Keratinocyte (primary cell): ENCODE data around the gene FBXL22. TPM values are rescaled to one million over a fixed set of nuclear protein-coding genes. Genes with fewer than 3 reads are reported as not detected.

ENCODE experiments used
- DNase-seq: peaks from one replicate; pipeline ENCODE4 v3.0.0-alpha.2; 2011; ENCODE audit warnings: low read depth, missing footprints, low spot score
- FAIRE-seq: peaks from 2 replicates; lab custom pipeline; 2011; peaks lifted over from hg19 to GRCh38; lab: Jason Lieb, UNC
- H2AFZ ChIP-seq: 2 replicates; pipeline ENCODE4 v1.6.0; 2012; ENCODE audit warnings: low read length, control low read depth, inconsistent platforms; ENCODE audit not compliant: control insufficient read depth
- H3K27ac ChIP-seq: 2 replicates; pipeline ENCODE4 v1.5.1; 2011; ENCODE audit warnings: low read length; ENCODE audit not compliant: control insufficient read depth, insufficient read depth
- H3K27me3 ChIP-seq: 3 replicates; pipeline ENCODE4 v1.6.0; 2011; ENCODE audit warnings: low read length; ENCODE audit not compliant: control insufficient read depth, insufficient read depth; ENCODE audit errors: extremely low read depth
- H3K36me3 ChIP-seq, 2 experiments: 2 replicates in 1 of 2; 3 replicates in 1 of 2; pipeline ENCODE4 v1.5.1; 2011; ENCODE audit warnings: low read length in 2 of 2, mild to moderate bottlenecking in 1 of 2; ENCODE audit not compliant: control insufficient read depth in 2 of 2, insufficient read depth in 2 of 2; ENCODE audit errors: extremely low read depth in 1 of 2
- H3K4me1 ChIP-seq: 3 replicates; pipeline ENCODE4 v1.5.1; 2011; ENCODE audit warnings: low read length; ENCODE audit not compliant: control insufficient read depth, insufficient read depth; ENCODE audit errors: extremely low read depth
- H3K4me2 ChIP-seq: 3 replicates; pipeline ENCODE4 v1.6.0; 2011; ENCODE audit warnings: low read depth, low read length; ENCODE audit not compliant: control insufficient read depth, insufficient read depth; ENCODE audit errors: extremely low read depth
- H3K4me3 ChIP-seq, 3 experiments: fragments of 200-600 bp in 1 of 3; sonication (generic) in 1 of 3; 2 replicates in 2 of 3; 3 replicates in 1 of 3; pipeline ENCODE4 v1.5.1; 2011 to 2016; ENCODE audit warnings: low read length in 3 of 3, mild to moderate bottlenecking in 3 of 3, control low read depth in 2 of 3, inconsistent platforms in 1 of 3, low read depth in 1 of 3, mixed read lengths in 1 of 3, mixed run types in 1 of 3, moderate library complexity in 1 of 3; ENCODE audit not compliant: control insufficient read depth in 2 of 3, insufficient read depth in 2 of 3; ENCODE audit errors: extremely low read depth in 1 of 3
- H3K79me2 ChIP-seq: 2 replicates; pipeline ENCODE4 v1.6.0; 2012; ENCODE audit warnings: low read length; ENCODE audit not compliant: control insufficient read depth, insufficient read depth
- H3K9ac ChIP-seq: 3 replicates; pipeline ENCODE4 v1.6.0; 2011; ENCODE audit warnings: low read length; ENCODE audit not compliant: control insufficient read depth, insufficient read depth; ENCODE audit errors: extremely low read depth
- H3K9me1 ChIP-seq: 3 replicates; pipeline ENCODE4 v1.6.0; 2011; ENCODE audit warnings: low read length; ENCODE audit not compliant: control insufficient read depth, insufficient read depth; ENCODE audit errors: extremely low read depth
- H3K9me3 ChIP-seq: 2 replicates; pipeline ENCODE4 v1.5.1; 2012; ENCODE audit warnings: low read depth, low read length; ENCODE audit not compliant: control insufficient read depth
- H4K20me1 ChIP-seq: 3 replicates; pipeline ENCODE4 v1.6.0; 2011; ENCODE audit warnings: low read length; ENCODE audit not compliant: control insufficient read depth, insufficient read depth; ENCODE audit errors: extremely low read depth
- CTCF ChIP-seq, 3 experiments: IDR thresholded peaks in 1 of 3; conservative IDR thresholded peaks in 1 of 3; optimal IDR thresholded peaks in 1 of 3; 2 replicates in 2 of 3; 3 replicates in 1 of 3; pipeline versions ENCODE3 to v1.5.1; 2011; ENCODE audit warnings: low read length in 3 of 3, mild to moderate bottlenecking in 3 of 3, moderate library complexity in 2 of 3, control low read depth in 1 of 3, inconsistent platforms in 1 of 3; ENCODE audit not compliant: insufficient read depth in 2 of 3; ENCODE audit errors: extremely low read depth in 1 of 3
- EZH2 ChIP-seq: IDR thresholded peaks from one replicate; pipeline ENCODE4 v1.6.1; 2012; ENCODE audit warnings: inconsistent platforms, mild to moderate bottlenecking, low read length, moderate library complexity
- dilution Hi-C: fragments of 300-500 bp; cut with MboI; formaldehyde crosslinking; loops from one replicate; pipeline ENCODE4 v1.7.0; 2020; ENCODE audit warnings: low sequenced_read_pairs; ENCODE audit not compliant: extremely low pct_ligation_motif_present
- polyA plus RNA-seq, 5 experiments: library from polyadenylated mRNA; depleted of rRNA in 3 of 5; stranded (reverse) in 3 of 5; stranded (forward) in 1 of 5; unstranded in 1 of 5; fragments of >200 nt; gene quantifications; 1 replicate in 1 of 5; 2 replicates in 3 of 5; 3 replicates in 1 of 5; pipeline versions ENCODE4 v1.2.1 to v1.2.3, GENCODE V29; 2011 to 2012; ENCODE audit warnings: missing spikeins in 2 of 5, low read depth in 1 of 5, low replicate concordance in 1 of 5

The FBXL22 gene
- polyA plus RNA-seq, 1 donor (not counting 4 experiments of a cell fraction or from before 2014, with no cell fraction given) = 0.04 TPM

GRCh38 chr15:63560741-63561448, 36.3 kb upstream of the FBXL22 start:
- FAIRE-seq (no peak), DNase-seq (no peak)
- H3K9me3 ChIP-seq = no peaks in the 10 kb centered on the region
- no peak for TF ChIP-seq EZH2
- no peak for TF ChIP-seq CTCF (optimal IDR thresholded peaks at IDR 0.05 in 1 of 3, IDR thresholded peaks at IDR 0.05 in 1 of 3, conservative IDR thresholded peaks at IDR 0.05 in 1 of 3; ENCODE audit: extremely low read depth in 1 of 3, insufficient read depth in 2 of 3, low read length in 3 of 3)
- H3K79me2 ChIP-seq = no peaks in the 10 kb centered on the region
- no peak overlapping the region for H3K4me2 ChIP-seq
- H3K36me3 ChIP-seq = peaks cover 6 to 8% of the 10 kb centered on the region in 2 experiments
- no peaks in the 10 kb centered on the region for H3K4me1 ChIP-seq
- no peak overlapping the region for H3K27ac ChIP-seq
- H3K27me3 ChIP-seq = no peaks in the 10 kb centered on the region
- no peak overlapping the region for H3K4me3 ChIP-seq
- no peak overlapping the region for H2AFZ ChIP-seq
- H3K9me1 ChIP-seq = no peaks in the 10 kb centered on the region
- dilution Hi-C loops = no loop called here
- H4K20me1 ChIP-seq = no peaks in the 10 kb centered on the region
- H3K9ac ChIP-seq = no peak overlapping the region

- Histone ChIP-seq H3K9me1 (no peaks in the 10 kb centered on the region), H3K4me1 (no peaks in the 10 kb centered on the region), H3K4me3 (no peak overlapping the region), H3K36me3 (peaks cover 6% of the 10 kb centered on the region in 2 experiments), H3K79me2 (no peaks in the 10 kb centered on the region), H3K9me3 (no peaks in the 10 kb centered on the region), H3K4me2 (no peak overlapping the region), H2AFZ (no peak overlapping the region), H3K9ac (no peak overlapping the region), H3K27me3 (no peaks in the 10 kb centered on the region), H4K20me1 (no peaks in the 10 kb centered on the region), H3K27ac (no peak overlapping the region)
- TF ChIP-seq EZH2 (no peak), CTCF (optimal IDR thresholded peaks at IDR 0.05 in 1 of 3, IDR thresholded peaks at IDR 0.05 in 1 of 3, conservative IDR thresholded peaks at IDR 0.05 in 1 of 3; ENCODE audit: extremely low read depth in 1 of 3, insufficient read depth in 2 of 3, low read length in 3 of 3) (no peak)
- FAIRE-seq (no peak), DNase-seq (no peak)
- dilution Hi-C loops = no loop called here
These were observed 33.1 kb upstream of the FBXL22 start for GRCh38 chr15:63564093-63564492.
